Measurements from ENCODE around the gene CBLN3.

The CBLN3 gene

DNA sequence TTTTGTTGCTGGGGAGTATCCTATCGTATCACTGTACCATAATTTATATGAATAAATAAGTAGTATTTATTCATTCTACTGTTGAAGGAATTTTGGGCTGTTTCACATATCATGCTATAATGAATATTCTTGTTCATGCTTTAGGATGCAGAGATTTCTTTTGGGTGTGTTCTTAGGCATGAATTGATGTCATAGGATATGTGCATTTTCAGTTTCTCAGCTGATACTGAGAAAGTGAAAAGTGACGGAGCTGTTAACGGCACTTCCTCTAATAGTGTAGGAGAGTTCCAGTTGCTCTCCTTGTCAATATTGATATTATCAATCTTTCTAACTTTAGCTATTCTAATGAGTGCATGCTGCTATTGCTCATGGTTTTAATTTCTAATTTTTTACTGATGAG lies 36.3 kb upstream of the CBLN3 start:
- no peaks in the 10 kb centered on the region for H3K4me1 ChIP-seq (ENCODE audit: low read length)
- H3K36me3 ChIP-seq (replicated peaks; ENCODE audit: low read depth, low read length), result no peaks in the 10 kb centered on the region
- no peak overlapping the region for H3K4me2 ChIP-seq (ENCODE audit: low read length)
- H3K9ac ChIP-seq (ENCODE audit: low read length), result no peak overlapping the region
- no peaks in the 10 kb centered on the region for H3K27me3 ChIP-seq (ENCODE audit: low read depth, low read length)
- no peaks in the 10 kb centered on the region for H3K79me2 ChIP-seq (ENCODE audit: low read length)
- H3K4me3 ChIP-seq (ENCODE audit: low read length), result no peak overlapping the region
- TF ChIP-seq, protein P1, sequence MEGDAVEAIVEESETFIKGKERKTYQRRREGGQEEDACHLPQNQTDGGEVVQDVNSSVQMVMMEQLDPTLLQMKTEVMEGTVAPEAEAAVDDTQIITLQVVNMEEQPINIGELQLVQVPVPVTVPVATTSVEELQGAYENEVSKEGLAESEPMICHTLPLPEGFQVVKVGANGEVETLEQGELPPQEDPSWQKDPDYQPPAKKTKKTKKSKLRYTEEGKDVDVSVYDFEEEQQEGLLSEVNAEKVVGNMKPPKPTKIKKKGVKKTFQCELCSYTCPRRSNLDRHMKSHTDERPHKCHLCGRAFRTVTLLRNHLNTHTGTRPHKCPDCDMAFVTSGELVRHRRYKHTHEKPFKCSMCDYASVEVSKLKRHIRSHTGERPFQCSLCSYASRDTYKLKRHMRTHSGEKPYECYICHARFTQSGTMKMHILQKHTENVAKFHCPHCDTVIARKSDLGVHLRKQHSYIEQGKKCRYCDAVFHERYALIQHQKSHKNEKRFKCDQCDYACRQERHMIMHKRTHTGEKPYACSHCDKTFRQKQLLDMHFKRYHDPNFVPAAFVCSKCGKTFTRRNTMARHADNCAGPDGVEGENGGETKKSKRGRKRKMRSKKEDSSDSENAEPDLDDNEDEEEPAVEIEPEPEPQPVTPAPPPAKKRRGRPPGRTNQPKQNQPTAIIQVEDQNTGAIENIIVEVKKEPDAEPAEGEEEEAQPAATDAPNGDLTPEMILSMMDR (IDR thresholded peaks at IDR 0.05; ENCODE audit: low read depth, low read length), result no peak
- TF ChIP-seq EZH2phosphoT487 (IDR thresholded peaks at IDR 0.05; ENCODE audit: low read depth), result no peak
- H2AFZ ChIP-seq (ENCODE audit: low read depth, low read length), result no peak overlapping the region
- H4K20me1 ChIP-seq (ENCODE audit: insufficient read depth, low read length), result no peaks in the 10 kb centered on the region
- no peak overlapping the region for H3K27ac ChIP-seq (ENCODE audit: low read length)
- no peaks in the 10 kb centered on the region for H3K9me3 ChIP-seq (ENCODE audit: insufficient read depth, low read length)

DNA sequence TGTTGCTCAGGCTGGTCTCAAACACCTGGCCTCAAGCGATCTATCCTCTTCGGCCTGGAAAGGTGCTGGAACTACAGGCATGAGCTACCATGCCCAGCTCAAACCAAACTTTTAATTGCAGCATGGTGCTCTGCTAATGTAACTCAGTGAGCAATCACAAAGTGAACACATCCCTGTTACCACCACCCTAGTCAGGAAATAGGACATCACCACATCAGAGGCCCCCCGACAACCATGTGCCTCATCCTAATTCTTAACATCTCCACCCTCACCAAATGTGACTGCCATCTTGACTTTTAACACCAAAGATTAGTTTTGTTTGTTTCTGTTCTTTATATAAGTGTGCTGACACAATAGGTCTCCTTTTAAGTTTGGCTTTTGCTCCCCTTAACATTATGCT lies 35.9 kb upstream of the CBLN3 start:
- no peak overlapping the region for H3K4me2 ChIP-seq (ENCODE audit: low read length)
- H2AFZ ChIP-seq (ENCODE audit: low read depth, low read length), result no peak overlapping the region
- H3K36me3 ChIP-seq (replicated peaks; ENCODE audit: low read depth, low read length), result no peaks in the 10 kb centered on the region
- H3K9me3 ChIP-seq (ENCODE audit: insufficient read depth, low read length), result no peaks in the 10 kb centered on the region
- no peak overlapping the region for H3K27ac ChIP-seq (ENCODE audit: low read length)
- H3K9ac ChIP-seq (ENCODE audit: low read length), result no peak overlapping the region
- no peak overlapping the region for H3K4me3 ChIP-seq (ENCODE audit: low read length)
- H3K4me1 ChIP-seq (ENCODE audit: low read length), result no peaks in the 10 kb centered on the region
- H4K20me1 ChIP-seq (ENCODE audit: insufficient read depth, low read length), result no peaks in the 10 kb centered on the region
- H3K27me3 ChIP-seq (ENCODE audit: low read depth, low read length), result no peaks in the 10 kb centered on the region
- H3K79me2 ChIP-seq (ENCODE audit: low read length), result no peaks in the 10 kb centered on the region
- TF ChIP-seq, protein P1 (IDR thresholded peaks at IDR 0.05; ENCODE audit: low read depth, low read length), result no peak
- no peak for TF ChIP-seq EZH2phosphoT487 (IDR thresholded peaks at IDR 0.05; ENCODE audit: low read depth)

DNA sequence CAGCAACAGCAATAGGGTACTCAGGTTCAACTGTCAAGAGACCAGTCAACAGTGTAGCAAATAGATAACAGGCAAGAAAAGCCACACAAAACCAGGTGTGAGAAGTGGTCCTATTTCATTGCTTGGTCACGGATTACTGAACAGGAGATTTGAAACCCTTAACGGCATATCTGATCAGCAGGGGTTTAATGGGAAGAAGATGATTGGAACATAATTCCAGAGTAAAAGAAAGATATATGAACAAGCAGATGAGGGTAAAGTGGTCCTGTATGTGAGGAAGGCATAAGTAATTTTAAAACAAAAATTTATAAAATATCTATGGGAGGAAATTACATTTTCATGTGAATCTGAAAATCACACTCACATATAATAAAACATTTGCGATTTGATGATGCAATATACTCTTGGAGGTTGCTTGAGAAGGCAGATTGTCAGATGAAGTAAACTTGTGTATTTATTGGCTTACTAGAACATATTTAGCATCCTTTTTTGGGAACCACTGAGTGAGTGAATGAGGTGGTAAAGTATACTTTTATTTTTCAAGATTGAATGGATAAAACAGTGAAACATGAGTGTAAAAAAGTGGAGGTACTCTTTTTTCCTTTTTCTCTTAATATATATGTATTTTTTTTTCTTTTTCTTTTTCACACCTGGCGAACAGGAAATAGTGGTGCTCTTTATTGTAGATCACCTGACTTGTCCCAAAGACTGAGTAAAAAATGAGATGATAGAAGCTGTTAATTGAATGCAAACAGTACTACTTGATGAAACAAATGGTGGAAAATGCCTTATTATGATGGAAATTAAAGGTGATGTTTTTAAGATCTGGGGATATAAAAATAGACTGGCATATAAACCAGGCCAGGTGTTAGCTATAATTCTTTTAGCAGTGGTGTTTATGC lies 34.7 kb upstream of the CBLN3 start:
- no peaks in the 10 kb centered on the region for H3K9me3 ChIP-seq (ENCODE audit: insufficient read depth, low read length)
- H3K27me3 ChIP-seq (ENCODE audit: low read depth, low read length), result no peaks in the 10 kb centered on the region
- H3K27ac ChIP-seq (ENCODE audit: low read length), result no peak overlapping the region
- no peak overlapping the region for H3K4me3 ChIP-seq (ENCODE audit: low read length)
- no peaks in the 10 kb centered on the region for H3K36me3 ChIP-seq (replicated peaks; ENCODE audit: low read depth, low read length)
- no peak overlapping the region for H2AFZ ChIP-seq (ENCODE audit: low read depth, low read length)
- H3K9ac ChIP-seq (ENCODE audit: low read length), result no peak overlapping the region
- no peaks in the 10 kb centered on the region for H3K79me2 ChIP-seq (ENCODE audit: low read length)
- no peaks in the 10 kb centered on the region for H3K4me1 ChIP-seq (ENCODE audit: low read length)
- H3K4me2 ChIP-seq (ENCODE audit: low read length), result no peak overlapping the region
- TF ChIP-seq, protein P1 (IDR thresholded peaks at IDR 0.05; ENCODE audit: low read depth, low read length), result no peak
- TF ChIP-seq EZH2phosphoT487 (IDR thresholded peaks at IDR 0.05; ENCODE audit: low read depth), result no peak
- no peaks in the 10 kb centered on the region for H4K20me1 ChIP-seq (ENCODE audit: insufficient read depth, low read length)

DNA sequence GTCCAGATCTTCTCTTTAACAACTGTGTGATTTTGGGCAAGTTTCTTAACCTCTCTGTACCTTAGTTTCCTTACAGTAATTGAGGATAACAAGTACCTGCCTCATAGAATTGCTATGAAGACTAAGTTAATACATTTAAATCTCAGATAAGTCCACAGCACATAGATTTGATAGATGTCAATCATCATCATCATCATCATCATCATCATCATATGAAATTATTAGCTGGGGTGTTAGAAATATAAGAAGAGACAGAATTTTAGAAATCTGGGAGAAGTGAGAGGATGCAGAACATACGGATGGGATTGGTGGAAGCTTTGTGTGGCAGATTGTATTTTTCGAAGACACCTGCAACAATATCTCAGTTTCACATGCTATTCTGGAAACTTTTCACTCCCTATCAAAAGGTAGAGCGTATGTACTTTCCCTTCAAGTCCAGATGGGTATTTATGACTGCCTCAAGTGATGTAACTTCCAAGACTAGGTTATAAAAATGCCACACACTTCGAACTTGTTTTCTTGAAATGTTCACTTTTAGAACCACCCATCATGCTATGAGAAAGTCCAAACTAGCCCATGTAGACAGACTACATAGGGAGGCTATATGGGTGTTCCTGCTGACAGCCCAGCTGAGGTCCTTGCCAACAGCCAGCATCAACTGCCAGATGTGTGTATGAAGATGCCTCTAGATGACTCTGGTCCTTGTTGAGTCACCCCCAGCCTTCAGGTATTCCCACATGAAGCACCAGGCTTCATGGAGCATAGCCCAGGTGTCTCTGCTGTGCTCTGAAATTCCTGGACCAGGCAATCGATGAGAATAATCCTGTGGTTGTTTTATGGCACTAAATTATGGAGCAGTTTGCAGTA lies 33.8 kb upstream of the CBLN3 start:
- no peak overlapping the region for H2AFZ ChIP-seq (ENCODE audit: low read depth, low read length)
- H3K27ac ChIP-seq (ENCODE audit: low read length), result no peak overlapping the region
- TF ChIP-seq EZH2phosphoT487 (IDR thresholded peaks at IDR 0.05; ENCODE audit: low read depth), result no peak
- TF ChIP-seq, protein P1 (IDR thresholded peaks at IDR 0.05; ENCODE audit: low read depth, low read length), result no peak
- H3K4me2 ChIP-seq (ENCODE audit: low read length), result no peak overlapping the region
- no peaks in the 10 kb centered on the region for H4K20me1 ChIP-seq (ENCODE audit: insufficient read depth, low read length)
- no peaks in the 10 kb centered on the region for H3K79me2 ChIP-seq (ENCODE audit: low read length)
- H3K27me3 ChIP-seq (ENCODE audit: low read depth, low read length), result no peaks in the 10 kb centered on the region
- H3K9me3 ChIP-seq (ENCODE audit: insufficient read depth, low read length), result no peaks in the 10 kb centered on the region
- no peaks in the 10 kb centered on the region for H3K4me1 ChIP-seq (ENCODE audit: low read length)
- no peaks in the 10 kb centered on the region for H3K36me3 ChIP-seq (replicated peaks; ENCODE audit: low read depth, low read length)
- H3K9ac ChIP-seq (ENCODE audit: low read length), result no peak overlapping the region
- no peak overlapping the region for H3K4me3 ChIP-seq (ENCODE audit: low read length)

Measured in OCI-LY3 (cell line).